Measurements from ENCODE around the gene CSTF1. TPM values are rescaled to one million over a fixed set of nuclear protein-coding genes. Genes with fewer than 3 reads are reported as not detected.

The CSTF1 gene
- total RNA-seq, 1 donor from 2014 or later: 16.9 TPM

DNA sequence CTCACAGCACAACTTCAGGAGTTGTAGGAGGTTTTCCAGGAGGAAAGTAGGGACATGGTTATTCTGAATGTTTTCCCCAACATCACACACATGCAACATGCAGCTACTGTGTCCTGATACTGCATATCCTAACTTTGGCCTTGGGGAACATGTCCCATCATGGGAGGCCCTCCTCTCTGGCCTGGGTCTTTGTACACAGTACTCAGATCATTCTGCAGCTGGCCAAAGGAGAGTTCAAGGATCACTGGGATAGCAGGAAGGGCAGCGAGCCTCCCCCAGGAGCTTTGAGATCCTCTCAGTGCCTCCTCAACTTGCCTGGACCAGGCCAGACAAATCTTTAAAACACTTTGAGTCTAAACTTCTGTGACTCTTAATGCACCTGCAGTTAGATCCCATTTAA lies 32.5 kb downstream of the CSTF1 start:
- no peaks in the 10 kb centered on the region for H3K9me3 ChIP-seq (replicated peaks)

DNA sequence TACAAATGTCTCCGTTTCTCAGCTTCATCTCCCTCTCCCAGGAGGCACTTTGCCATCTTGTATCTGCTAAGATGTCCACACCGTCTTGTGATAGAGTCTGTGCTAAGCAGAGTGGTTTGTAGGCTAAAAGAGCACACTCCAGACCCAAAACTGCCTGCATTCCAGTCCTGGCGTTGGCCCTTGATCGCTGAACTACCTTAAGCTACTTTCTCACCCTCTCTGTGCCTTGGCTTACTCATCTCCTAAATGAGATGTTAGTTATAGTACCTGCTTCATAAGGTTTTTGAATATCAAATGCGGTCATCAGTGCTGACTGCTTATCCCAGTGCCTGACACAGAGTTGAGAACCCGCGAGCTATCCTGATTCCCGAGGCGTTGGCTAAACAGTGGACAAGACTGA lies 33.6 kb downstream of the CSTF1 start:
- H3K4me3 ChIP-seq: no peak overlapping the region
- H3K36me3 ChIP-seq: no peaks in the 10 kb centered on the region
- peaks cover 23% of the 10 kb centered on the region for H3K4me1 ChIP-seq
- H3K27me3 ChIP-seq (ENCODE audit: low read depth): peaks cover under 1% of the 10 kb centered on the region
- no peaks in the 10 kb centered on the region for H3K9me3 ChIP-seq (replicated peaks)
- H3K27ac ChIP-seq (replicated peaks): no peak overlapping the region
- DNase-seq: no peak
- intact Hi-C loops (cut with micrococcal nuclease): no loop called here
- TF ChIP-seq, protein P1, sequence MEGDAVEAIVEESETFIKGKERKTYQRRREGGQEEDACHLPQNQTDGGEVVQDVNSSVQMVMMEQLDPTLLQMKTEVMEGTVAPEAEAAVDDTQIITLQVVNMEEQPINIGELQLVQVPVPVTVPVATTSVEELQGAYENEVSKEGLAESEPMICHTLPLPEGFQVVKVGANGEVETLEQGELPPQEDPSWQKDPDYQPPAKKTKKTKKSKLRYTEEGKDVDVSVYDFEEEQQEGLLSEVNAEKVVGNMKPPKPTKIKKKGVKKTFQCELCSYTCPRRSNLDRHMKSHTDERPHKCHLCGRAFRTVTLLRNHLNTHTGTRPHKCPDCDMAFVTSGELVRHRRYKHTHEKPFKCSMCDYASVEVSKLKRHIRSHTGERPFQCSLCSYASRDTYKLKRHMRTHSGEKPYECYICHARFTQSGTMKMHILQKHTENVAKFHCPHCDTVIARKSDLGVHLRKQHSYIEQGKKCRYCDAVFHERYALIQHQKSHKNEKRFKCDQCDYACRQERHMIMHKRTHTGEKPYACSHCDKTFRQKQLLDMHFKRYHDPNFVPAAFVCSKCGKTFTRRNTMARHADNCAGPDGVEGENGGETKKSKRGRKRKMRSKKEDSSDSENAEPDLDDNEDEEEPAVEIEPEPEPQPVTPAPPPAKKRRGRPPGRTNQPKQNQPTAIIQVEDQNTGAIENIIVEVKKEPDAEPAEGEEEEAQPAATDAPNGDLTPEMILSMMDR (IDR thresholded peaks at IDR 0.05; ENCODE audit: borderline replicate concordance): no peak

More for the DNA sequence above, 32.5 kb downstream of the CSTF1 start:
- intact Hi-C loops (cut with micrococcal nuclease): no loop called here
- no peaks in the 10 kb centered on the region for H3K27me3 ChIP-seq (ENCODE audit: low read depth)
- no peak overlapping the region for H3K4me3 ChIP-seq
- no peak overlapping the region for H3K27ac ChIP-seq (replicated peaks)
- DNase-seq: no peak
- no peaks in the 10 kb centered on the region for H3K36me3 ChIP-seq
- H3K4me1 ChIP-seq: peaks cover 21% of the 10 kb centered on the region
- TF ChIP-seq, protein P1 (IDR thresholded peaks at IDR 0.05; ENCODE audit: borderline replicate concordance): no peak

GRCh38 chr20:56426926-56427325 lies 34.5 kb downstream of the CSTF1 start:
- no peak overlapping the region for H3K4me3 ChIP-seq
- no peaks in the 10 kb centered on the region for H3K36me3 ChIP-seq
- intact Hi-C loops (cut with micrococcal nuclease): no loop called here
- no peak for DNase-seq
- TF ChIP-seq, protein P1 (IDR thresholded peaks at IDR 0.05; ENCODE audit: borderline replicate concordance): no peak
- peaks cover 10% of the 10 kb centered on the region for H3K27me3 ChIP-seq (ENCODE audit: low read depth)
- peaks cover 22% of the 10 kb centered on the region for H3K4me1 ChIP-seq
- no peaks in the 10 kb centered on the region for H3K9me3 ChIP-seq (replicated peaks)
- no peak overlapping the region for H3K27ac ChIP-seq (replicated peaks)

- TF ChIP-seq, protein P1 (IDR thresholded peaks at IDR 0.05; ENCODE audit: borderline replicate concordance): no peak
- Histone ChIP-seq H3K27ac (replicated peaks) (no peak overlapping the region), H3K4me1 (peaks cover 13% of the 10 kb centered on the region), H3K4me3 (no peak overlapping the region), H3K27me3 (ENCODE audit: low read depth) (peaks cover 14% of the 10 kb centered on the region), H3K36me3 (no peaks in the 10 kb centered on the region), H3K9me3 (replicated peaks) (no peaks in the 10 kb centered on the region)
- intact Hi-C loops (cut with micrococcal nuclease): no loop called here
- DNase-seq: no peak
Observed at GRCh38 chr20:56427797-56428196, 35.4 kb downstream of the CSTF1 start.

- Histone ChIP-seq H3K4me1 (peaks cover 7% of the 10 kb centered on the region), H3K36me3 (no peaks in the 10 kb centered on the region), H3K9me3 (replicated peaks) (no peaks in the 10 kb centered on the region), H3K4me3 (no peak overlapping the region), H3K27me3 (ENCODE audit: low read depth) (peaks cover 21% of the 10 kb centered on the region), H3K27ac (replicated peaks) (no peak overlapping the region)
- intact Hi-C loops (cut with micrococcal nuclease): no loop called here
- TF ChIP-seq, protein P1 (IDR thresholded peaks at IDR 0.05; ENCODE audit: borderline replicate concordance): no peak
- no peak for DNase-seq
Observed at GRCh38 chr20:56428410-56428809, 36.0 kb downstream of the CSTF1 start.

DNA sequence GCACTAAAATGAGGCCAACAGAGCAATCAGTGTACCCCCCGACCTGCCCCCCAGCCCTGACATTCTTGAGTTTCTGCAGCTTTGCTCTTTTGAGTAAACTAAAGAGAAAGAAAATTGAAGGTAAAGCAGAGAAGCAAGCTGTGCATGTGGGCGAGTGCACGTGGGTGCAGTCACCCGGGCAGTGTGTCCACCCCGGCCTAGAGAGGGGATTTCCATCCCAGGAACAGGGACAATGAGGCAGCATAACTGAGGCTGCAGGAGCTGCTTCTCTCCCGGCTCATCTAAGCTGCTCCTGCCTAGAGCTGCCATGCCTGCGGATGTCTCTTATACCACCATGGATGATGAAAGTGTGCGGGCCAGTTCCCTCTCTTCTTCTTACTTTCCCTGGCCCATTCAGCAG lies 36.4 kb downstream of the CSTF1 start:
- Histone ChIP-seq H3K4me1 (peaks cover 5% of the 10 kb centered on the region), H3K27ac (replicated peaks) (no peak overlapping the region), H3K36me3 (no peaks in the 10 kb centered on the region), H3K9me3 (replicated peaks) (no peaks in the 10 kb centered on the region), H3K27me3 (ENCODE audit: low read depth) (peaks cover 21% of the 10 kb centered on the region), H3K4me3 (no peak overlapping the region)
- no peak for DNase-seq
- TF ChIP-seq, protein P1 (IDR thresholded peaks at IDR 0.05; ENCODE audit: borderline replicate concordance): no peak
- intact Hi-C loops (cut with micrococcal nuclease): no loop called here
